WTC11 (cell line): ENCODE data around the gene ADGRV1. TPM values are rescaled to one million over a fixed set of nuclear protein-coding genes. Genes with fewer than 3 reads are reported as not detected.

ENCODE experiments used
- ATAC-seq: fragments of 200-7000 bp; cut with Tn5 transposase; 2 replicates; pipeline ENCODE4 v1.10.0; 2021; ENCODE audit warnings: mild to moderate bottlenecking, moderate library complexity
- CTCF ChIA-PET: fragments of 300-600 bp; sonication (Branson Sonifier 250); formaldehyde crosslinking; loops from one replicate; lab custom pipeline; 2021; ENCODE audit warnings: antibody characterized with exemption; lab: Charles Lee
- POLR2A ChIA-PET: fragments of 350-600 bp; sonication (Branson Sonifier 250); formaldehyde crosslinking; loops from one replicate; lab custom pipeline; 2021; ENCODE audit warnings: antibody characterized with exemption; lab: Charles Lee
- DNase-seq: peaks from one replicate; pipeline ENCODE4 v3.0.0; 2021; ENCODE audit warnings: low spot score
- H3K27ac Mint-ChIP-seq: 2 replicates; pipeline ENCODE4 v1.8.0; 2021; ENCODE audit warnings: mixed read lengths
- H3K27me3 Mint-ChIP-seq: 2 replicates; pipeline ENCODE4 v1.8.0; 2021; ENCODE audit warnings: low read depth, mild to moderate bottlenecking, moderate library complexity, mixed read lengths
- H3K36me3 Mint-ChIP-seq: 2 replicates; pipeline ENCODE4 v1.8.0; 2021; ENCODE audit warnings: mixed read lengths
- H3K4me1 Mint-ChIP-seq: 2 replicates; pipeline ENCODE4 v1.8.0; 2022; ENCODE audit warnings: mixed read lengths
- H3K4me3 Mint-ChIP-seq: 2 replicates; pipeline ENCODE4 v1.8.0; 2021; ENCODE audit warnings: mild to moderate bottlenecking, moderate library complexity, mixed read lengths
- H3K9me3 Mint-ChIP-seq: 2 replicates; pipeline ENCODE4 v1.8.0; 2021; ENCODE audit warnings: mixed read lengths
- ATF2 ChIP-seq: sonication (generic); formaldehyde crosslinking; IDR thresholded peaks from 2 replicates; pipeline ENCODE4 v1.8.1; 2022; ENCODE audit warnings: low read depth, missing genetic modification reagents, borderline replicate concordance
- ATF6 ChIP-seq: sonication (generic); formaldehyde crosslinking; IDR thresholded peaks from 2 replicates; pipeline ENCODE4 v1.8.1; 2023; ENCODE audit warnings: mild to moderate bottlenecking, missing genetic modification reagents
- CBFB ChIP-seq: sonication (generic); formaldehyde crosslinking; IDR thresholded peaks from 2 replicates; pipeline ENCODE4 v1.8.1; 2022; ENCODE audit warnings: mild to moderate bottlenecking, low read depth, missing genetic modification reagents
- CREB1 ChIP-seq: sonication (generic); formaldehyde crosslinking; IDR thresholded peaks from 2 replicates; pipeline ENCODE4 v1.8.0; 2023; ENCODE audit warnings: mild to moderate bottlenecking, missing genetic modification reagents
- E2F4 ChIP-seq: sonication (generic); formaldehyde crosslinking; IDR thresholded peaks from 2 replicates; pipeline ENCODE4 v1.8.1; 2022; ENCODE audit warnings: low read depth, mild to moderate bottlenecking, moderate library complexity, missing genetic modification reagents, borderline replicate concordance
- ESRRA ChIP-seq: sonication (generic); formaldehyde crosslinking; IDR thresholded peaks from 2 replicates; pipeline ENCODE4 v1.8.1; 2022; ENCODE audit warnings: mild to moderate bottlenecking, missing genetic modification reagents, borderline replicate concordance
- FOXJ3 ChIP-seq: sonication (generic); formaldehyde crosslinking; IDR thresholded peaks from 2 replicates; pipeline ENCODE4 v1.9.0; 2021; ENCODE audit warnings: missing genetic modification reagents, mild to moderate bottlenecking, borderline replicate concordance
- FOXP1 ChIP-seq: sonication (generic); formaldehyde crosslinking; IDR thresholded peaks from 2 replicates; pipeline ENCODE4 v1.8.0; 2022; ENCODE audit warnings: missing genetic modification reagents, mild to moderate bottlenecking, moderate library complexity, borderline replicate concordance
- KAT7 ChIP-seq: sonication (generic); formaldehyde crosslinking; IDR thresholded peaks from 2 replicates; pipeline ENCODE4 v1.8.1; 2023; ENCODE audit warnings: missing genetic modification reagents, mild to moderate bottlenecking, borderline replicate concordance
- NR1H2 ChIP-seq: sonication (generic); formaldehyde crosslinking; IDR thresholded peaks from 2 replicates; pipeline ENCODE4 v1.9.0; 2021; ENCODE audit warnings: mild to moderate bottlenecking, moderate library complexity, missing genetic modification reagents
- PRRX2 ChIP-seq: fragments of 250-450 bp; sonication (Bioruptor Pico); IDR thresholded peaks from 2 replicates; pipeline ENCODE4 v1.8.0; 2021; ENCODE audit warnings: mild to moderate bottlenecking
- RELA ChIP-seq: sonication (generic); formaldehyde crosslinking; IDR thresholded peaks from 2 replicates; pipeline ENCODE4 v1.8.1; 2022; ENCODE audit warnings: missing genetic modification reagents, mild to moderate bottlenecking, borderline replicate concordance
- RORB ChIP-seq: fragments of 250-450 bp; sonication (Bioruptor Pico); IDR thresholded peaks from 2 replicates; pipeline ENCODE4 v1.9.0; 2021; ENCODE audit warnings: mild to moderate bottlenecking
- SMAD3 ChIP-seq: sonication (generic); formaldehyde crosslinking; IDR thresholded peaks from 2 replicates; pipeline ENCODE4 v1.8.0; 2022; ENCODE audit warnings: missing genetic modification reagents, mild to moderate bottlenecking, borderline replicate concordance
- ZNF121 ChIP-seq: sonication (generic); formaldehyde crosslinking; IDR thresholded peaks from 2 replicates; pipeline ENCODE4 v1.8.0; 2023; ENCODE audit warnings: missing genetic modification reagents
- ZNF138 ChIP-seq: sonication (generic); formaldehyde crosslinking; conservative IDR thresholded peaks from 2 replicates; pipeline ENCODE4 v1.8.1; 2022; ENCODE audit warnings: mild to moderate bottlenecking, moderate library complexity, missing genetic modification reagents
- ZNF232 ChIP-seq: sonication (generic); formaldehyde crosslinking; IDR thresholded peaks from 2 replicates; pipeline ENCODE4 v1.8.0; 2022; ENCODE audit warnings: mild to moderate bottlenecking, missing genetic modification reagents
- ZNF396 ChIP-seq: fragments of 250-450 bp; sonication (Bioruptor Pico); IDR thresholded peaks from 2 replicates; pipeline ENCODE4 v1.8.0; 2021; ENCODE audit warnings: mild to moderate bottlenecking, moderate library complexity, borderline replicate concordance
- ZNF425 ChIP-seq: fragments of 250-450 bp; sonication (Bioruptor Pico); conservative IDR thresholded peaks from 2 replicates; pipeline ENCODE4 v1.9.0; 2021; ENCODE audit warnings: mild to moderate bottlenecking
- total RNA-seq: library from RNA; stranded (reverse); gene quantifications from 3 replicates; pipeline ENCODE4 v1.2.3, GENCODE V29; 2021
- TF ChIP-seq, protein P1 (sequence below): sonication (generic); formaldehyde crosslinking; conservative IDR thresholded peaks from 2 replicates; pipeline ENCODE4 v1.8.1; 2022; ENCODE audit warnings: mild to moderate bottlenecking, missing genetic modification reagents
- TF ChIP-seq, protein P2 (sequence below): sonication (generic); formaldehyde crosslinking; IDR thresholded peaks from 2 replicates; pipeline ENCODE4 v1.8.1; 2023; ENCODE audit warnings: mild to moderate bottlenecking, missing genetic modification reagents, moderate library complexity
- TF ChIP-seq, protein P3 (sequence below): sonication (generic); formaldehyde crosslinking; IDR thresholded peaks from 2 replicates; pipeline ENCODE4 v1.8.1; 2022; ENCODE audit warnings: mild to moderate bottlenecking, moderate library complexity, missing genetic modification reagents

Gene ADGRV1
- total RNA-seq, 1 experiment from 2014 or later: 74.5 TPM

DNA sequence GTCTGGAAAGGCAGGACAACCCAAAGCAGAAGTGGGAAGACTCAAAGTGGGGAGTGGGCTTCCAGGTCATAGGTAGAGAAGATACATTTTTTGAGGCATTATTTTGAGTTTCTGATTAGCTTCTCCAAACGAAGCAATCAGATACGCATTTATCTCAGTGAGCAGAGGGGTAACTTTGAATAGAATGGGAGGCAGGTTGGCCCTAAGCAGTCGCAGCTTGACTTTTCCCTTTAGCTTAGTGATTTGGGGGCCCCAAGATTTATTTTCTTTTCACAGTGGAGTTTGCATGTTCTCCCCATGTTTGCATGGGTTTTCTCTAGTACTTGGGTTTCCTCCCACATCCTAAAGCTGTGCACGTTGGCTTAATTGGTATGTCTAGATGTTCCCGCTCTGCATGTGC lies 422.6 kb downstream of the ADGRV1 start:
- TF ChIP-seq ESRRA (CRISPR knock-in tag) (no peak), SMAD3 (CRISPR knock-in tag) (no peak), RORB (CRISPR knock-in tag) (no peak), KAT7 (CRISPR knock-in tag) (no peak), CREB1 (CRISPR knock-in tag) (no peak), ZNF396 (no peak), E2F4 (CRISPR knock-in tag) (no peak), PRRX2 (no peak), ATF2 (CRISPR knock-in tag) (no peak)
- TF ChIP-seq, protein P1, sequence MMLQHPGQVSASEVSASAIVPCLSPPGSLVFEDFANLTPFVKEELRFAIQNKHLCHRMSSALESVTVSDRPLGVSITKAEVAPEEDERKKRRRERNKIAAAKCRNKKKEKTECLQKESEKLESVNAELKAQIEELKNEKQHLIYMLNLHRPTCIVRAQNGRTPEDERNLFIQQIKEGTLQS (CRISPR knock-in tag): no peak
- Mint-ChIP-seq H3K27ac (peak overlapping the region; percentile 8; the same call in 1 of the 2 replicates), H3K9me3 (no peaks in the 10 kb centered on the region), H3K36me3 (peaks cover 6% of the 10 kb centered on the region), H3K4me1 (no peaks in the 10 kb centered on the region), H3K4me3 (no peak overlapping the region), H3K27me3 (no peaks in the 10 kb centered on the region)
- ATAC-seq (no peak), DNase-seq (no peak)
- ChIA-PET CTCF (no interaction called here), POLR2A (no interaction called here)

DNA sequence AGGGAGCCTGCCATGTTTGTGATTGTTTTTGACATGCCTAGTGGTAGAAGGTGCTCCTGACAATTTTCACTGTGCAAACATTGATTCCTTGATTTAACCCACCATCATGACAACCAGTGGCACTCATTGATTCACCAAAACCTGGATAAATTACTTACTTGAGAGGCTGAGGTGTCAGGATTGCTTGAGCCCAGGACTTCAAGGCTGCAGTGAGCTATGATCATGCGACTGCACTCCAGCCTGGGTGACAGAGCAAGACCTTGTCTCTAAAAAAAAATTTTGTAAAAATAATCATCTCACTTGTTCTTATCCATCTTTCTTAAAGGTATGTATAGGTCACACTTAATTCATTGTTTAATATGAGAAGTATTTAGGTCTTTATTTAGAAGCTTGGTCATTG lies 423.2 kb downstream of the ADGRV1 start:
- Mint-ChIP-seq H3K4me1 (no peaks in the 10 kb centered on the region), H3K4me3 (no peak overlapping the region), H3K36me3 (peaks cover 6% of the 10 kb centered on the region), H3K27ac (no peak overlapping the region), H3K9me3 (no peaks in the 10 kb centered on the region), H3K27me3 (no peaks in the 10 kb centered on the region)
- ATAC-seq (no peak), DNase-seq (no peak)
- ChIA-PET POLR2A (no interaction called here), CTCF (no interaction called here)
- TF ChIP-seq ZNF425 (CRISPR knock-in tag) (no peak), RORB (CRISPR knock-in tag) (no peak)

- Mint-ChIP-seq H3K4me3 (no peak overlapping the region), H3K4me1 (no peaks in the 10 kb centered on the region), H3K9me3 (no peaks in the 10 kb centered on the region)
- peak; percentile 41; the same call in 1 of the 2 replicates for ATAC-seq
- TF ChIP-seq ATF6 (CRISPR knock-in tag) (no peak), FOXP1 (CRISPR knock-in tag) (no peak), ZNF121 (CRISPR knock-in tag) (no peak), PRRX2 (no peak), RELA (CRISPR knock-in tag) (no peak), ZNF138 (CRISPR knock-in tag) (no peak), NR1H2 (CRISPR knock-in tag) (no peak), ZNF232 (CRISPR knock-in tag) (no peak), CBFB (CRISPR knock-in tag) (no peak), FOXJ3 (no peak)
- TF ChIP-seq, protein P2, sequence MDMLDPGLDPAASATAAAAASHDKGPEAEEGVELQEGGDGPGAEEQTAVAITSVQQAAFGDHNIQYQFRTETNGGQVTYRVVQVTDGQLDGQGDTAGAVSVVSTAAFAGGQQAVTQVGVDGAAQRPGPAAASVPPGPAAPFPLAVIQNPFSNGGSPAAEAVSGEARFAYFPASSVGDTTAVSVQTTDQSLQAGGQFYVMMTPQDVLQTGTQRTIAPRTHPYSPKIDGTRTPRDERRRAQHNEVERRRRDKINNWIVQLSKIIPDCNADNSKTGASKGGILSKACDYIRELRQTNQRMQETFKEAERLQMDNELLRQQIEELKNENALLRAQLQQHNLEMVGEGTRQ (CRISPR knock-in tag): no peak
- TF ChIP-seq, protein P1 (CRISPR knock-in tag): no peak
- TF ChIP-seq, protein P3, sequence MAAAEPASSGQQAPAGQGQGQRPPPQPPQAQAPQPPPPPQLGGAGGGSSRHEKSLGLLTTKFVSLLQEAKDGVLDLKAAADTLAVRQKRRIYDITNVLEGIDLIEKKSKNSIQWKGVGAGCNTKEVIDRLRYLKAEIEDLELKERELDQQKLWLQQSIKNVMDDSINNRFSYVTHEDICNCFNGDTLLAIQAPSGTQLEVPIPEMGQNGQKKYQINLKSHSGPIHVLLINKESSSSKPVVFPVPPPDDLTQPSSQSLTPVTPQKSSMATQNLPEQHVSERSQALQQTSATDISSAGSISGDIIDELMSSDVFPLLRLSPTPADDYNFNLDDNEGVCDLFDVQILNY: no peak
- TF ChIP-seq, all 79 proteins: peak for 0
- POLR2A ChIA-PET: no interaction called here
- H3K36me3 Mint-ChIP-seq: peaks cover 6% of the 10 kb centered on the region
- CTCF ChIA-PET: no interaction called here
- DNase-seq: no peak
- H3K27me3 Mint-ChIP-seq: no peaks in the 10 kb centered on the region
- H3K27ac Mint-ChIP-seq: peak overlapping the region; percentile 18; the same call in 1 of the 2 replicates
These were observed 424.0 kb downstream of the ADGRV1 start for GRCh38 chr5:90982576-90982975.
